GM12892 (cell line): ENCODE data around the gene FBXL7.

Experiments used
- POLR2A ChIP-seq: IDR thresholded peaks from 2 replicates; pipeline ENCODE4 v1.6.1; 2011; ENCODE audit warnings: low read depth, low read length, control low read depth
- POLR2AphosphoS5 ChIP-seq: IDR thresholded peaks from 2 replicates; pipeline ENCODE4 v1.6.1; 2011; ENCODE audit warnings: low read depth, low read length, control low read depth

DNA sequence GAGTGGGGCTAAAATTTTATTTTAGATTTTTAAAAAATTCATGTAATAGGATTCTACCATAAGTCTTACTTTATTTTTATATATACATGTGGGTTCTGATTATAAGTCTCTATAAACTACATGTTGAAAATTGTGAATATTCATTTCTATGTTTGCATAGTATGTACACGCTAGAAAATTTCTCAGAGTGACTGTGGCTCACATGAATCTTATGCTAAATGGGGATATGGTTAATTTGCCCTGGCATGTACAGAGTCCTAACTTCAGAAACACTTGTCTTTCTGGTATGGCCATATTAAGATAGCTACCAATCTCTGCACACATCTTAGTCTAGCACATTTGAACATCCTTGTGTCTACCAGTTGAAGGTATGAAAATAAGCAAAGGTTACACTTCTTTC, 154.8 kb downstream of the FBXL7 start:
- TF ChIP-seq POLR2A (no peak), POLR2AphosphoS5 (no peak)
